Effector memory CD4-positive, alpha-beta T cell (primary cell): ENCODE data around the gene FAM151B.
A peak's percentile ranks its signal among the peaks of the same experiment; 100 is the strongest.
"Not testable (repeated sequence)": the region's sequence is repeated elsewhere in the genome, so short reads cannot be mapped to it uniquely, and the experiment has no call there.

Source experiments
- DNase-seq, 3 donors: peaks; one replicate each; pipeline ENCODE4 v3.0.0-alpha.2; 2020
- H3K27ac ChIP-seq: 2 replicates; pipeline ENCODE4 v1.7.0; 2013; ENCODE audit warnings: mild to moderate bottlenecking, low read length, moderate library complexity; ENCODE audit not compliant: insufficient read depth, poor library complexity, severe bottlenecking
- H3K27me3 ChIP-seq: replicated peaks from 2 replicates; pipeline ENCODE4 v1.7.0; 2013; ENCODE audit warnings: mild to moderate bottlenecking, low read length; ENCODE audit not compliant: insufficient read depth, control insufficient read depth, poor library complexity, severe bottlenecking
- H3K36me3 ChIP-seq: 2 replicates; pipeline ENCODE4 v1.7.0; 2013; ENCODE audit warnings: mild to moderate bottlenecking, low read length, moderate library complexity; ENCODE audit not compliant: control insufficient read depth, insufficient read depth
- H3K4me1 ChIP-seq: 2 replicates; pipeline ENCODE4 v1.7.0; 2013; ENCODE audit warnings: low read length, mild to moderate bottlenecking; ENCODE audit not compliant: control insufficient read depth, insufficient read depth, poor library complexity, severe bottlenecking
- H3K4me3 ChIP-seq: 2 replicates; pipeline ENCODE4 v1.7.0; 2013; ENCODE audit warnings: low read length, low read depth, mild to moderate bottlenecking; ENCODE audit not compliant: insufficient read depth, poor library complexity, severe bottlenecking
- H3K9me3 ChIP-seq: 2 replicates; pipeline ENCODE4 v1.7.0; 2013; ENCODE audit warnings: mild to moderate bottlenecking, low read length, moderate library complexity; ENCODE audit not compliant: control insufficient read depth

Gene FAM151B

DNA sequence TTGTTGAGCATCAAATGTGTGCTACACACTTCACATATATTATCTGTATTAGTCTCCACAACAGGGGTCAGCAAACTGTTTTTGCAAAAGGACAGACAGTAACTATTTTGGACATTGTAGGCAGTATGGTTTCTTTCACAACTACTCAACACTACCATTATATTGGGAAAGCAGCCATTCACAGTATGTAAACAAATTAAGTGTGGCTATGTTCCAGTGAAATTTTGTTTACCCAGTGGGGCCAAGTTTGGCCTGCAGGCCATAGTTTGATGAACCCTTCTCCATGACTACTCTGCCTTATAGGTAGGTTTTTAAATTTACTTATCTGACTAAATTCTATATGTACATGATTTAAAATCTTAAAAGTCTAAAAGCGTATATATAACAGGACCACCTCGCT lies 13.0 kb upstream of the FAM151B start:
- no peaks in the 10 kb centered on the region for H3K27me3 ChIP-seq
- H3K4me1 ChIP-seq, result no peaks in the 10 kb centered on the region
- H3K27ac ChIP-seq, result no peak overlapping the region
- H3K36me3 ChIP-seq, result peaks cover 14% of the 10 kb centered on the region
- no peak overlapping the region for H3K4me3 ChIP-seq
- H3K9me3 ChIP-seq, result no peaks in the 10 kb centered on the region
- no peak for DNase-seq

DNA sequence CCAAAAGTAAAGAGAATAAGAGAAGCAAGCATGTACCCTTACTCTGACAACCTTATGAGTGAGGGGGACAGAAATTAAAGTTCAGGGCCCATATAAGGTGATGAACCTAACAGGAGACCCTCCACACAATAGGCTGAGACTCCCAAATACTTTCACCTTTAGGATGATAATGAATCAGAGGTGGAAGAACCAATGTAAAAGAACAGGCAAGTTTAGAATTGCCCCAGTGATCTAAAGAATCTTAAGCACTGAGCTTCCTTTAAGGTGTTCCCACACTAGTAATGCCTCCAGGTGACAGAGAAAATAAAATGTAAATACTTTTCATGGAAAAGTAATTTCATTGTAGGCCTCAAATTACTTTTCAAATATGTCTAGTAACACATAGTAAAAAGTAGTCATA lies 8.2 kb upstream of the FAM151B start:
- no peak overlapping the region for H3K27ac ChIP-seq
- H3K4me1 ChIP-seq, result no peaks in the 10 kb centered on the region
- H3K27me3 ChIP-seq, result no peaks in the 10 kb centered on the region
- no peak overlapping the region for H3K4me3 ChIP-seq
- H3K36me3 ChIP-seq, result no peaks in the 10 kb centered on the region
- no peak for DNase-seq
- no peaks in the 10 kb centered on the region for H3K9me3 ChIP-seq

DNA sequence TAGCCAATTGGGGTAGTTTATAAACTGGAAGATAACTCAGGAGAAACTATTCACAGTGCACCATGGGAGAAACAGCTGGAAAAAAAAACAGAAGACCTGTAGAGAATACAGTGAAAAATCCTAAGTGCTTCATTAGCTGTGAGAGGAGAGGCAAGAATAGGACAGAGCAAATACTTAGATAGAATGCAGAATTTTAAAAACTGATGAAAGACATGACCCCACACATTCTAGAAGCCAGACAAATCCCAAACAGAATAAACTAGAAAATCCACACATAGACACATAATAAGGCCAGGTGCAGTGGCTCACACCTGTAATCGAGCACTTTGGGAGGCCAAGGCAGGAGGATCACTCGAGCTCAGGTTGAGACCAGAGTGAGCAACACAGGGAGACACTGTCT lies 7.5 kb upstream of the FAM151B start:
- no peaks in the 10 kb centered on the region for H3K4me1 ChIP-seq
- no peaks in the 10 kb centered on the region for H3K9me3 ChIP-seq
- DNase-seq, result no peak
- H3K36me3 ChIP-seq, result no peaks in the 10 kb centered on the region
- no peak overlapping the region for H3K27ac ChIP-seq
- H3K4me3 ChIP-seq, result no peak overlapping the region
- no peaks in the 10 kb centered on the region for H3K27me3 ChIP-seq

DNA sequence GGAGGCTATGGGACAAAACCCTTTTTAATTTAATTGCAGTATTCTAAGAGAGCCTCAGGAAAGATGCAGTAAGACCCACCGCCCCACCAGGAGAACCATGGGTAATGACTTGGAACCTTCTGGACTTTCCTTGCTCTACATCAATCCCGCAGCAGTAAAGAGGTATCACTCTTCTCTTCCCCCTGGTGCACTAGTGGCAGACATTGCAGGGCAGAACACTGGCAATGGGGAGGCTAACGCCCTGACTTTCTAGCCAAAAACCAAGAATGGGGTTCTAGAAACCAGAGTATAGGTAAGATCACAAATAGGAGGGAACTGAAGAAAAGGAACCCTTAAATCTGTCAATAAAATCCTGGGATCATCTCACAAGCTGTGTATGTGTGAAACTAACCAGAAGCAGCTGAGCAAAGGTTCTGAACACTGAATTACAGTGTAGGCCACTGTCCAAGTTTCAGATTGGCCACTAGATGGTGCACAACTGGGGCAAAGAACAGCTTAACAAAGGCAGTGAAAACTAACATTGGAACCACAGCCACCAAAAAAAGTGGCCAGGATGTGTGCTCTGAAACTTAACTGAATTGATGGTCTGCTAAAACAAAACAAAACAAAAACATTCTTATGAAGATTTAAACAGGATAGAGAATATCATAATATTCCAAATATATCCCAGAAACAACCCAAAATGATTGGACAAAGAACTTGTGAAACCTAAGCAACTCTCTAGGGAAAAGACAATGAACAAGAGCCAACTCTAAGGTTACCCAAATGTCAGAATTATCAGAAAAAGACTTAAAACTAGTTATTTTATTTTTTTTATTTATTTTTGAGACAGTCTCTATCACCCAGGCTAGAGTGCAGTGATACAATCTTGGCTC lies 6.6 kb upstream of the FAM151B start:
- no peaks in the 10 kb centered on the region for H3K36me3 ChIP-seq
- no peak overlapping the region for H3K4me3 ChIP-seq
- H3K27me3 ChIP-seq, result no peaks in the 10 kb centered on the region
- H3K27ac ChIP-seq, result no peak overlapping the region
- H3K4me1 ChIP-seq, result no peaks in the 10 kb centered on the region
- DNase-seq, result no peak
- no peaks in the 10 kb centered on the region for H3K9me3 ChIP-seq

DNA sequence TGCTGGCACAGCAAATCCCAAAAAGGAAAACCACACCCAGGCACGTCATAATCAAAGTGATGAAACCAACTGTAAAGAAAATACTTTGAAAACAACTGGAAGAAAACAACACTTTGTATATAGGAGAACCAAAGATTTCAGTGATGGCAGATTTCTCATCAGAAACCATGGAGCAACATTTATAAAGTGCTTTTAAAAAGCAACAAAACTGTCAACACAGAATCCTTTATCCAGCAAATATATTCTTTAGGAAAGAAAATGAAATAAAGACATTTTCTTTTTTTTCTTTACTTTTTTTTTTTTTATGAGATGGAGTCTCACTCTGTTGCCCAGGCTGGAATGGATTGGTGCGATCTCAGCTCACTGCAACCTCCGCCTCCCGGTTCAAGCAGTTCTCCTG lies 5.3 kb upstream of the FAM151B start:
- no peak overlapping the region for H3K27ac ChIP-seq
- H3K27me3 ChIP-seq, result no peaks in the 10 kb centered on the region

DNA sequence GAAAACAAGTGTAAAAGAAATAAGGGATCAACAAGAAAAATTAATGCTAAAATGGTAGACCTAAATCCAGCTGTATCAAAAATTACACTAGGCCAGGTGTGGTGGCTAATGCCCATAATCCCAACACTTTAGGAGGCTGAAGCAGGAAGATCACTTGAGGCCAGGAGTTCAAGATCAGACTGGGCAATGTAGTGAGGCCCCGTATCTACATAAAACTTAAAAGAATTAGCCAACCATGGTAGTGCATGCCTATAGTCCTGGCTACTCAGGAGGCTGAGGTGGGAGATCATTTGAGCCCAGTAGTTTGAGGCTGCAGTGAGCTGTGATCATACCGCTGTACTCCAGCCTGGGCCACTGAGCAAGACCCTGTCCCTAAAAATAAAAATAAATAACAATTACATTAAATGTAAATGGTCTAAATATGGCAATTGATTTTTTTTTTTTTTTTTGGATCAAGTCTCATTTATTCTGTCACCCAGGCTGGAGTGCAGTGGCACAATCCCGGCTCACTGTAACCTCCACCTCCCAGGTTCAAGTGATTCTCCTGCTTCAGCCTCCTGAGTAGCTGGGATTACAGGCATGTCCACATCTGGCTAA lies 4.2 kb upstream of the FAM151B start:
- Histone ChIP-seq H3K9me3 (no peaks in the 10 kb centered on the region), H3K4me1 (peaks cover 11% of the 10 kb centered on the region), H3K27me3 (no peaks in the 10 kb centered on the region), H3K4me3 (no peak overlapping the region), H3K27ac (no peak overlapping the region), H3K36me3 (no peaks in the 10 kb centered on the region)
- DNase-seq, result no peak

More for the DNA sequence above, 5.3 kb upstream of the FAM151B start:
- Histone ChIP-seq H3K4me1 (peaks cover 4% of the 10 kb centered on the region), H3K4me3 (no peak overlapping the region), H3K9me3 (no peaks in the 10 kb centered on the region), H3K36me3 (no peaks in the 10 kb centered on the region)
- DNase-seq, result no peak

DNA sequence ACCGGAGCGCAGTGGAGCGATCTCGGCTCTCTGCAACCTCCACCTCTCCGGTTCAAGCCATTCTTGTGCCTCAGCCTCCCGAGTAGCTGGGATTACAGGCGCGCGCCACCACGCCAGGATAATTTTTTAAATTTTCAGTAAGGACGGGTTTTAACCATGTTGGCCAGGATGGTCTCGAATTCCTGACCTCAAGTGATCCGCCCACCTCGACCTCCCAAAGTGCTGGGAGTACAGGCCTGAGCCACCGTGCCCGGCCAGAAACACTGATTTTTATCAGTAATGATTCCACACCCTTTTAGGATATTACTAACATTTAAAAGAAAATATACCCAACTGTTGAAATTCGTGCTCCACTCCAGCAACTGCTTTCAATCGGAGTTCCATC lies 464 bp upstream of the FAM151B start:
- Histone ChIP-seq H3K4me1 (peaks cover 11% of the 10 kb centered on the region), H3K4me3 (peak overlapping the region; percentile 63), H3K36me3 (no peaks in the 10 kb centered on the region), H3K9me3 (no peaks in the 10 kb centered on the region), H3K27me3 (no peaks in the 10 kb centered on the region), H3K27ac (no peak overlapping the region)
- DNase-seq, result no peak

DNA sequence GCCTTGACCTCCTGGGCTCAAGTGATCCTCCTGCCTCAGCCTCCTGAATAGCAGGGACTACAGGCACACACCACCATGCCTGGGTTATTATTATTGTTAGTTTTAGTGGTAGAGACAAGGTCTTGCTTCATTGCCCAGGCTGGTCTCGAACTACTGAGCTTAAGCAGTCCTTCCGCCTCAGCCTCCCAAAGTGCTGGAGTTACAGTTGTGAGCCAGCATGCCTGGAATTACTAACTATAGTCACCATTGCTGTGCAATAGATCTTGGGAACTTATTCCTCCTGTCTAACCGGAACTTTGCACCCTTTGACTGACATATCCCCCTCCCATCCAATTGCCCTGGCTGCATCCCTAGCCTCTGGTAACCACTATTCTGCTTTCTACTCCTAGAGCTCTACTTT lies 3.4 kb downstream of the FAM151B start:
- Histone ChIP-seq H3K9me3 (no peaks in the 10 kb centered on the region), H3K27me3 (no peaks in the 10 kb centered on the region), H3K27ac (no peak overlapping the region), H3K4me3 (no peak overlapping the region), H3K4me1 (peaks cover 11% of the 10 kb centered on the region), H3K36me3 (no peaks in the 10 kb centered on the region)
- no peak for DNase-seq

DNA sequence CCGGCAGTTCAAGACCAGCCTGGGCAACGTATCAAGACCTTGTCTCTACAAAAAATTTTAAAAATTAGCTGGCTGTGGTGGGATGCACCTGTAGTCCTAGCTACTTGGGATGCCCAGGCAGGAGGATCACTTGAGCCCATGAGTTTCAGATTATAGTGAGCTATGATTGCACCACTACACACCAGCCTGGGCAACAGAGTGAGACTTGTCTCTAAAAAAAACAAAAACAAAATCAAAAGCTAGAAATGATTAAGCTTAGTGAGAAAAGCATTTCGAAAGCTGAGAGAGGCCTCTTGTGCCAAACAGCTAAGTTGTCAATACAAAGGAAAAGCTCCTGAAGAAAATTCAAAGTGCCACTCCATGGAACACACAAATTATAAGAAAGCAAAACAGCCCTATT lies 4.8 kb downstream of the FAM151B start:
- Histone ChIP-seq H3K4me3 (no peak overlapping the region), H3K36me3 (no peaks in the 10 kb centered on the region), H3K9me3 (no peaks in the 10 kb centered on the region), H3K4me1 (peaks cover 6% of the 10 kb centered on the region), H3K27ac (no peak overlapping the region), H3K27me3 (no peaks in the 10 kb centered on the region)
- no peak for DNase-seq

DNA sequence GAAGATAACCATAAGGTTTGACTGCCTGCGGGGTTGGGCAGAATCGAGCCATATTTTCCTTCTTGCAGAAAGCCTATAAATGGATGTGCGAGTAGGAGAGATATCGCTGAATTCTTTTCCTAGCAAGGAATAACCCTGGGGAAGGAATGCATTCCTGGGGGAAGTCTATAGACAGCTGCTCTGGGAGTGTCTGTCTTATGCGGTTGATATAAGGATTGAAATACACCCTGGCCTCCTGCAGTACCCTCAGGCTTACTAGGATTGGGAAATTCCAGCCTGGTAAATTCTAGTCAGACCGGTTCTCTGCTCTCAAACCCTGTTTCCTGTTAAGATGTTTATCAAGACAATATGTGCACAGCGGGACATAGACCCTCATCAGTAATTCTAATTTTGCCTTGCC lies 5.5 kb downstream of the FAM151B start:
- not testable (repeated sequence) for H3K4me3 ChIP-seq, H3K9me3 ChIP-seq, H3K27me3 ChIP-seq, H3K36me3 ChIP-seq, H3K27ac ChIP-seq, DNase-seq, H3K4me1 ChIP-seq
